ENCODE measurements around the gene DPM3.
A peak's percentile ranks its signal among the peaks of the same experiment; 100 is the strongest.
"Not testable (repeated sequence)": the region's sequence is repeated elsewhere in the genome, so short reads cannot be mapped to it uniquely, and the experiment has no call there.

DPM3 gene

DNA sequence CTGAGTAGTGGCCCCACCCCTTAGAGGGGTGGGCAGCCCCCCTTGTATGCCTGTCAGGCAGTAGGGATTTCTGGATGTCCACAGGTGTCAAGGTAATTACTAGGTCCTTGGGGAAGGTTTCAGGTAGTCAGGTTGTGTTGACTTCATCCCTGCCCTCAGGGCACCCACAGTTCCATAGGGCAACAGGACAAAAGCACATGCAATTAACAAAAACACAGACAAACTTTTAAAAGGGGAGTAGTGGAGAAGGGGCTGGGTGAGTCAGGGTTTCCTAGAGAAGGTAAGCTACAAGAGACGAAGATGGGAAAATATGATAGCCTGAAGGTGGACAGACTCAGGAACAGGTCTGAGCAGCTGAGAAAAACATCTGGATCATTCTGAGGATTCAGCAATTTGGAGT, 18.7 kb upstream of the DPM3 start:
- DNase-seq (ENCODE audit: low spot score): no peak

- DNase-seq (ENCODE audit: low spot score): not testable (repeated sequence)
These were observed 15.8 kb upstream of the DPM3 start for GRCh38 chr1:155155996-155156643.

- DNase-seq (ENCODE audit: low spot score): no peak
These were observed 5.2 kb upstream of the DPM3 start for GRCh38 chr1:155145491-155145890.

DNA sequence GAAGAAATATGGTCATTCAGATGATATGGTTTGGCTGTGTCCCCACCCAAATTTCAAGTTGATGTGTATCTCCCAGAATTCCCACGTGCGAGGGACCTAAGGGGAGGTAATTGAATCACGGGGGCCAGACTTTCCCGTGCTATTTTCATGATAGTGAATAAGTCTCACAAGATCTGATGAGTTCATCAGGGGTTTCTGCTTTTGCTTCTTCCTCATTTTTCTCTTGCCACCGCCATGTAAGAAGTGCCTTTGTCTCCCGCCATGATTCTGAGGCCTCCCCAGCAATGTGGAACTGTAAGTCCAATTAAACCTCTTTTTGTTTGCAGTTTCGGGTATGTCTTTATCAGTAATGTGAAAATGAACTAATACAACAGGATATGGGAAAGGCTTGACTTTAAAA, 1.4 kb upstream of the DPM3 start:
- DNase-seq (ENCODE audit: low spot score): no peak

GRCh38 chr1:155140630-155140953, 261 bp upstream of the DPM3 start:
- no peak for DNase-seq (ENCODE audit: low spot score)

DNA sequence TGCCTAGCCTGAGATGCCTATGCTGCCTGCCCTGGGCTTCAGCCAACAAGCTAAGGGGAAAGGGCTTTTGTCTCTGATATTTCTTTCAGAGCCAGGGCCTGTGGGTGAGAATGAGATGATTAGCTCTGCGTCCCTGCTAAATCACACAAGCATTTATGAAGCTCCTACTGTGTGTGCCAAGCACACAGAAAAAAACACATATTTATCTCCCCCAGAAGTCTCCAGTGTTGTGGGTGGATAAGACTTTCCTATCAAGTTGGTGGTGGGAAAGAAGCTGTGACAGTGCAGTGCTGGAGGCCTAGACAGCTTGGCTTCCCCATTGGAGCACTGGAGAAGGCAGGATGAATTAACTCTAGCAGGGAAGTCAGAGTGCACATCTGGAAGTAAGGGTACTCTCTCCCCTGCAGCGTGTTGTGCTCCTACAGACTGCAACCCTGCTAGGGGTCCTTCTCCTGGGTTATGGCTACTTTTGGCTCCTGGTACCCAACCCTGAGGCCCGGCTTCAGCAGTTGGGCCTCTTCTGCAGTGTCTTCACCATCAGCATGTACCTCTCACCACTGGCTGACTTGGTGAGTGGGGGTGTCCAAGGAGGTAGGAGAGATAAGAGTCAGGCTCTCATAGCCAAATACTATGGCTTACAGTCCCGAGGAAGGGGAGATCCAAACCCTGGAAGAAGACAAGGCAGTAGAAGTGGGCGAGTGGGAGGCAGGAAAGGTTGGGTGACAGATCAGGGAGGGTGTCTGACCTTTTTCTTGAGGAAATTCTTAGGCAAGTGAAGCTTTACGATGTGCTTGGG, 3.0 kb downstream of the DPM3 start:
- DNase-seq (ENCODE audit: low spot score): no peak

DNA sequence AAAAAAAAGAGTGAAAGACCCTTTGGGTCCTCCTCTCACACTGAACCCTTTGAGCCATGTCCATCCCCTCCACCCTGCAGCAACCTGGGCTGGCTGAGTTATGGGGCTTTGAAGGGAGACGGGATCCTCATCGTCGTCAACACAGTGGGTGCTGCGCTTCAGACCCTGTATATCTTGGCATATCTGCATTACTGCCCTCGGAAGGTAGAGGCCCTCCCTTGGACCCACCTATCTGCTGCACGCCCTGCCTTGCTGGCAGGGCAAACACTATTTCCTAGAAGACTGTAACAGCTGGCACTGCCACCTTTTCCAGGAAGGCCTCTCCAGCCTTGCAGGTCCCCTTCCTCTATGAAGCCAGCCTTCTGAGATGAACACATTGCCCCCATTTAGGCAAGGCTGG, 3.6 kb downstream of the DPM3 start:
- no peak for DNase-seq (ENCODE audit: low spot score)

DNA sequence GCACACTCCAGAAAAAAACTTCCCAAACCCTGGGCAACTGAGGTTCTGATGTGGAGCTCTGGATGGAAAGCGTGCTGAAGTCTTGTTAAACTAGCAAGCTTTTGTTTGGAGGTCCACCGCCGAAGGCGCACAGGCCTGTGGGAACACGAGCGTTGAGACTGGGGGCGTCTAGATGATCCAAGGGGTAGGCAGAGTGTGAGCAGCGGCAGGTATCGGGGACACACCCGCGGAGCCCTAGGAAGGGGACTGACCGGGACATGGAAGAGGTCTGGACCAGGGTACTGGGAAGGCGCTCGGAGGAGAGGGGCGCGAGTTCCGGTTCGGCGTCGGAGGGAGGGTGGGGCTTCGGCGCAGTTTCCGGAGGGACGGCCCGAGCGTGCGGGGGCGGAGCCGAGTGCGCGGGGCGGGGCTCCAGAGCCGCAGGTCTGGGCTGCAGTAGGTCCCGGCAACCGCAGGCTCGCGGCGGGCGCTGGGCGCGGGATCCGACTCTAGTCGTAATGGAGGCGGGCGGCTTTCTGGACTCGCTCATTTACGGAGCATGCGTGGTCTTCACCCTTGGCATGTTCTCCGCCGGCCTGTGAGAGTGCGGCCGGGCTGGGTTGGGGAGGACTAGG, 4.8 kb downstream of the DPM3 start, which contains the start of gene SLC50A1:
SLC50A1 (plus strand) TSS at position 438 of the 614 bp plus-strand sequence; CDS start at position 498, 60 bp downstream.
- DNase-seq (ENCODE audit: low spot score): peak; percentile 96

DNA sequence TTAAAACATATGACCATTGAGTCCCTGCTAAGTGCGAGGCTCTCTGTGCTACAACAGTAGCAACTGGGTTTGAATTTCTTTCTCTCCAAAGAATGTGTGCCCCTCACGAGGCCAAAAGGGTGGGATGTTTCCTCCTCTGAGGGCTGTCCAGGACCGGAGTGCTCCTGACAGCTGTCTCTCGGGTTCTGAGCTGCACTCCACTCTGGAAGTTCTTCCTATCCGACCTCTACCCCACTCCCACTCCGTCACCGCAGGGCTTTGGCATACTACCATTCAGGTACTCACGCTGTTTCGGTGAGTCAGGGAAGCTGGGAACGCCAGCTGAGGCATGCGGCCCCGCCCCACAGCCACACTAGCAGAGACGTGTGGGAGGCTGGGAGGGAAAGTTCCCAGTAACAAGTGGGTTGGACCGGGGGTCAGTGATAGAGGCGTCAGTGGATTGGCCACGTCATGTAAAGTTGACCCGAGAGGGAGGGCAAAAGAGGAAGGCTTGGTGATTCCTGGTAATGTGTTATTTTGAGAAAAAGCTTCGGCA, 5.4 kb downstream of the DPM3 start:
- peak; percentile 60 for DNase-seq (ENCODE audit: low spot score)

GRCh38 chr1:155134322-155134721, 6.0 kb downstream of the DPM3 start:
- DNase-seq (ENCODE audit: low spot score): no peak

GRCh38 chr1:155133799-155134281, 6.5 kb downstream of the DPM3 start:
- no peak for DNase-seq (ENCODE audit: low spot score)

GRCh38 chr1:155131856-155132255, 8.5 kb downstream of the DPM3 start:
- DNase-seq (ENCODE audit: low spot score): no peak

DNA sequence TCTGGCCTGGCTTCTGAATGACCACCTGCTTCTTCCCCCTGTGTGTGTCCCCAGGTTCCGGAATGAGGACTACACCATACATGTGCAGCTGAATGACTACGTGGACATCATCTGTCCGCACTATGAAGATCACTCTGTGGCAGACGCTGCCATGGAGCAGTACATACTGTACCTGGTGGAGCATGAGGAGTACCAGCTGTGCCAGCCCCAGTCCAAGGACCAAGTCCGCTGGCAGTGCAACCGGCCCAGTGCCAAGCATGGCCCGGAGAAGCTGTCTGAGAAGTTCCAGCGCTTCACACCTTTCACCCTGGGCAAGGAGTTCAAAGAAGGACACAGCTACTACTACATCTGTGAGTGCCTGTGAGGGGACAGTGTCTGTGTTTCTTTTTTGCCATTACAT, 9.0 kb downstream of the DPM3 start:
- DNase-seq (ENCODE audit: low spot score): no peak

DNA sequence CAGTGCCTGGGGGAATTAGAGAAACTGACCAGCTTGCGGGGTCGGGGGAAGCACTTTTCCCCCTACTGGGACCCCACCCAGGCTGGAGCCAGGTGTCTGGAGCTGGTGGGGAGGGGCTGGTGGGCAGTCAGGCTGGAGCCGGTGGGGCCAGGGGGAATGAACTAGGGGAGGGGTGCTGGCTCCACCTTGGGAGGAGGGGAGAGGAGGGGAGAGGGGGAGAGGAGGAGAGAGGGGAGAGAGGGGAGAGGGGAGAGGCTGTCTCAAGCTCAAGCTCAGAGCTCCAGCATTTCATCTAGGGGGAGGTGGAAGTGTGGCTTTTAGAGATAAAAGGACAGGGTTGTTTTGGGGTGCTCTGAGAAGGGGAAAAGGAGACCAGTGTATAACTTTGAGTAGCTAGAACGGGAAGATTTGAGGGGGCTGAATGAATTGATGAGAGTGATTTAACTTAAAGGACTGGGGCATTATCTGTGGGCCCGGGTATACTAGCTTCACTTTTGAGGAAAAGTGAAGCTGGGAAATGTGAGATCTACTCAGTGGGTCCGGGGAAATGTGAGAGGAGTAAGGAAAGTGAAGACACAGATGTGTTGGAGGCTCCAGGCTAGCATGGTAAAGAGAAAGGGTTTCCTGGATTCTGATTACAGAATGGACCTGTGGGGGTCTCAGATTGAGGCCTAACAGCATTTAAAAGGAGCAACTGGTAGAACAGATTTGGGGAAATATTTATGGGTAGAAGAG, 9.9 kb downstream of the DPM3 start:
- no peak for DNase-seq (ENCODE audit: low spot score)

DNA sequence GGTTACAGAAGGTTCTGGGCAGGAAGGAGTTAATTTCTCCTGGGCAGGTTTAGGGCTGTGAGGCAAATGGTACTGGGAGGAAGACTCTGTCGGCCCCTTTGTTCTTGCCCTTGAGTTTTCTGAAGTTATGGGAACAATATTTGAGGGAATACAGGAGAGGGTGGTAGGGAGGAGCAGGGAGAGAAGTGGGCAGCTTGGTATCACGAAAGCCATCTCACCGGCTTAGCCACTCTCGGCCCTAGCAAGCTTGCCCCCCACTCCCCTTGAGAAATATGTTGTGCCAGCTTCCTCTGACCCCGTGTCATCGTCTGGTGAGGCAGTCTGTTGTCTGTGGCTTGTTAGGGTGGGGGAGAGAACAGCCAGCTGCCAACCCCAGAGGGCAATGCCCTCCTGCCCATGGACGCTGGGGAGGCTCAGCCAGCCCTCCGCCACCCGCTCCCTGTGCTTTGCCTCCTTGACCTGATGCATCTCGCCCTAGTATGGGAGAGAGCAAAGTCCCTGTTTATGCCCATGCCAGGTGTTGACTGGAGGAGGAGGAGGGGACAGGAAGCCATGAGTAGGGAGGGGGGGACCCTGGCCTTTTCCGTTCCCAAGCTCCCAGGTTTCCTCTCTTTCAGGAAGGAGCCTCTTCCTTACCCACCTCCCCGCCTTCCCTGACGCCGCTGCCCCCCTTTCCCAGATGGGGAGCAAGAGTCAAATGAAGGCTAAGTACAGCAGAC, 11.4 kb downstream of the DPM3 start:
- DNase-seq (ENCODE audit: low spot score): no peak

DNA sequence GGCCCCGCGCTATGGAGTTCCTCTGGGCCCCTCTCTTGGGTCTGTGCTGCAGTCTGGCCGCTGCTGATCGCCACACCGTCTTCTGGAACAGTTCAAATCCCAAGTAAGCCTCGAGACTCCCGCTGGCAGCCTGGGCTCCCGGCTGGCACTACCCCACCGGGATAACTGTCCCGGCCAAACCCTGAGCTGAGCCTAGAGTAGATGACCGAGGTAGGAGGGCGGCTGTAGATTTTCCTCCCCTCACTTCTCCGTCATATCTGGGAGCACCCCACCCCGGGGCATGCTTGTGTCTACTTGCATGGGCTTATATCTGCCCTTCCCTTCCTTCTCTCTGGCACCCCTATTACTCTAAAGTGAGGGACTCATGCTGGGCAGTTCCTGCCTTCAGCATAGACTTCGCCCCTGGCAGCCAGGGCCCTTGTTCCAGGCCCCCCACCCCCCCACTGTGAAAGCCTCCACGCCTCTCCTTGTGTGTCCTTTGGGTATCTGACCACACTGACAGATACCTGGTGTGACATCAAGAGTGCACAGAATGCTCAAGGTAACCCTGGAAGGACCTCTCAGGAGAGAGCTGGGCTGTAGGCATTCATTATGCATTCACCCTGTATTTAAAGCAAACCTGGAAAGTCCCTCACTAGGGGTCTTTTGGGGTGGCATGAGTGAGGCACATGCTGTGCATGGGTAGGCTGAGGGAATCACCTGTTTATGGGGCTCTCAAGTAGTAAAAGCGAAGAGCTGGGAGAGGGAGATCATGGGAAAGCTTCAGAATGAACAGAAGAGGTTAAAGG, 12.2 kb downstream of the DPM3 start:
- no peak for DNase-seq (ENCODE audit: low spot score)

DNA sequence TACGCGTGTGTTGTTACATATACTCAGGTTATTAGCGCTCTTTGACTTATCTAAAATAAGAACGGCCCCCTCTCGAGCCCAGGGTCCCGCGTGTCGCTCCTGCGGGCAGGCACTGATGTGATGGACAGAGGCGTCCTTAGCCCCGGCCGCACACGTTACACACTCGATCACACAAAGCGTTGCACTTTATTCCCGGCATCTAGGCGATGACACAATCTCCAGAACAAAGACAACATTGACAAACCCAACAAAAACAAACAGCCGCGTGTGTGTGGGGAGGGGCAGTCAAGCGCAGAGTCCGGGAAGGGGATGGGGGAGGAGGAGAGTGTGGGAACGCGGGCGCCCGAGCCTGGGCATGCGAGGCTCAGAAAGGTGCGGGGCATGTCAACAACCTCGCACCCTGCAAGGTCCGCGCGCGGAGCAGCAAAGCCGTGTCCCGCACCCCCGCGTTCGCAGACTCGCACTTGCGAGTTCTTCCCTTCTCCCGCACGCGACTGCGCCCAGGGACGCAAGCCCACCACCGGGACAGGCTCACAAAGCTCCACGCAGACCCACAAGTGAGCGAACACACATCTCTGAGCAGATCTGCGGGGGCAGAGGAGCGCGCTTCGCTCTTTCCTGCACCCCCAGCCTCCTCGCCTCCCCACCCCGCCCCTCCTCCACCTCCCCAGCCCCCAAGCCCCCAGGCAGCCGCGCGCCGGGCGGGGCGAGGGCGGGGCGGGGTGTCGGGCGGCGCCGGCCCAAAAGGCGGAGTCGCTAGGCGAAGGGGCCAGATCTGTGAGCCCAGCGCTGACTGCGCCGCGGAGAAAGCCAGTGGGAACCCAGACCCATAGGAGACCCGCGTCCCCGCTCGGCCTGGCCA, 13.0 kb downstream of the DPM3 start, which contains the start of gene EFNA1:
EFNA1 (plus strand) TSS at position 772 of the 862 bp plus-strand sequence. CDS start 102 bp downstream, outside the sequence.
- no peak for DNase-seq (ENCODE audit: low spot score)

GRCh38 chr1:155126556-155127104, 13.7 kb downstream of the DPM3 start:
- no peak for DNase-seq (ENCODE audit: low spot score)

Data from SK-N-DZ (cell line).